ENCODE data around the gene WHAMM. TPM values are rescaled to one million over a fixed set of nuclear protein-coding genes. Genes with fewer than 3 reads are reported as not detected.

The WHAMM gene
- total and polyA plus RNA-seq, 2 donors (not counting 3 experiments of a cell fraction or from before 2014, with no cell fraction given) = 4.1 to 9.4 TPM

- Histone ChIP-seq H3K4me2 (ENCODE audit: insufficient read depth, low read length) (no peak overlapping the region), H3K9me3 (replicated peaks; ENCODE audit: control insufficient read depth, insufficient read depth, low read length) (no peaks in the 10 kb centered on the region), H3K27me3 (ENCODE audit: control insufficient read depth in 2 of 2, insufficient read depth in 2 of 2, low read length in 2 of 2) (peaks cover 0 to 5% of the 10 kb centered on the region in 2 experiments), H4K20me1 (replicated peaks; ENCODE audit: control insufficient read depth, extremely low read depth, insufficient read depth, low read length) (no peaks in the 10 kb centered on the region), H3K36me3 (ENCODE audit: control insufficient read depth in 2 of 2, extremely low read depth in 1 of 2, insufficient read depth in 2 of 2, low read length in 2 of 2) (no peaks in the 10 kb centered on the region), H2AFZ (ENCODE audit: low read depth, low read length) (no peak overlapping the region), H3K79me2 (ENCODE audit: control insufficient read depth, insufficient read depth, low read length) (no peaks in the 10 kb centered on the region), H3K9me1 (replicated peaks; ENCODE audit: control insufficient read depth, extremely low read depth, insufficient read depth, low read length) (no peaks in the 10 kb centered on the region), H3K4me3 (replicated peaks in 1 of 3; ENCODE audit: insufficient read depth in 1 of 3, low read depth in 1 of 3, low read length in 3 of 3) (no peak overlapping the region), H3K9ac (replicated peaks; ENCODE audit: extremely low read depth, insufficient read depth, low read length) (no peak overlapping the region), H3K27ac (ENCODE audit: insufficient read depth, low read depth, low read length) (no peak overlapping the region), H3K4me1 (ENCODE audit: control insufficient read depth, extremely low read depth, insufficient read depth, low read length) (no peaks in the 10 kb centered on the region)
- no peak for FAIRE-seq
- dilution Hi-C loops (cut with MboI; ENCODE audit: extremely low pct_ligation_motif_present, low sequenced_read_pairs) (no loop called here), intact Hi-C loops (cut with micrococcal nuclease) (loop anchor here (10.0 kb wide), 1 partner anchor 111 kb away; the partner anchor contains the start of gene HOMER2)
- POLR2A ChIA-PET = no interaction called here
- no TSS peak for BruUV-seq (replicated peaks)
- DNase-seq (ENCODE audit: low read depth, low spot score) = no peak
- CTCF ChIA-PET = no interaction called here
- TF ChIP-seq POLR2AphosphoS5 (IDR thresholded peaks at IDR 0.05; ENCODE audit: insufficient read depth, low read depth, low read length) = no peak
- TF ChIP-seq POLR2A (IDR thresholded peaks at IDR 0.05; ENCODE audit: low read depth, low read length) = no peak
- no peak for TF ChIP-seq CTCF (IDR thresholded peaks at IDR 0.05; ENCODE audit: extremely low read depth in 1 of 2, insufficient read depth in 1 of 2, low read depth in 1 of 2, low read length in 2 of 2)
- TF ChIP-seq FOS (IDR thresholded peaks at IDR 0.05; ENCODE audit: borderline replicate concordance, insufficient read depth, low read length) = no peak
- no peak for TF ChIP-seq MAX (IDR thresholded peaks at IDR 0.05; ENCODE audit: insufficient read depth, insufficient read length)
- TF ChIP-seq GATA2 (IDR thresholded peaks at IDR 0.05; ENCODE audit: insufficient read depth, insufficient read length, low read depth, low read length) = no peak
- no peak for TF ChIP-seq EZH2 (IDR thresholded peaks at IDR 0.05; ENCODE audit: borderline replicate concordance, low read depth, low read length, severe bottlenecking)
- no peak for TF ChIP-seq JUN (IDR thresholded peaks at IDR 0.05; ENCODE audit: borderline replicate concordance, insufficient read depth, insufficient read length, low read depth)
- TF ChIP-seq MYC (IDR thresholded peaks at IDR 0.05; ENCODE audit: low read depth, low read length) = no peak
Observed at GRCh38 chr15:82843566-82843965, 34.1 kb downstream of the WHAMM start.
